D721Med (cell line): ENCODE data around the gene VDAC1.

Experiments used
- DNase-seq: peaks from one replicate; pipeline ENCODE4 v3.0.0; 2011; ENCODE audit warnings: low spot score; ENCODE audit not compliant: insufficient read length
- FAIRE-seq: peaks from 2 replicates; lab custom pipeline; 2011; peaks lifted over from hg19 to GRCh38; lab: Jason Lieb, UNC
- TF ChIP-seq, protein P1 (sequence below): IDR thresholded peaks from 2 replicates; pipeline ENCODE4 v1.5.1; 2012; ENCODE audit warnings: mild to moderate bottlenecking, control low read depth; ENCODE audit not compliant: insufficient read depth; ENCODE audit errors: missing control alignments

Gene VDAC1

GRCh38 chr5:134046801-134047686, 42.3 kb upstream of the VDAC1 start:
- no peak for DNase-seq
- no peak for FAIRE-seq

DNA sequence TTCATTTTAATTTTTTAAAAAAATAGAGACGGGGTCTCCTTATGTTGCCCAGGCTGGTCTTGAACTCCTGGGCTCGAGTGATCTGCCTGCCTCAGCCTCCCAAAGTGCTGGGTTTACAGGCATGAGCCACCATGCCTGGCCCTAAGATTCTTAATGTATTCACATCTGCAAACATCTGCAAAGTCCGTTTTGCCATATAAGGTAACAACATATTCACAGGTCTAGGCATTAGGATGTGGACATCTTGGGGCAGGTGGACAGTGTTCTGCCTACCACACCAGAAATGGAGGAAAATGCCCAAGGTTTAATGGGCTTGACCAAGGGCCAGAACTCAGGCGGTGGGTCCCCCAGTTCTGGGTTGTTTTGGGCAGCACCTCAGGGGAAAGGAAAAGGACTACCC, 41.6 kb upstream of the VDAC1 start:
- FAIRE-seq (no peak), DNase-seq (no peak)
- TF ChIP-seq, protein P1, sequence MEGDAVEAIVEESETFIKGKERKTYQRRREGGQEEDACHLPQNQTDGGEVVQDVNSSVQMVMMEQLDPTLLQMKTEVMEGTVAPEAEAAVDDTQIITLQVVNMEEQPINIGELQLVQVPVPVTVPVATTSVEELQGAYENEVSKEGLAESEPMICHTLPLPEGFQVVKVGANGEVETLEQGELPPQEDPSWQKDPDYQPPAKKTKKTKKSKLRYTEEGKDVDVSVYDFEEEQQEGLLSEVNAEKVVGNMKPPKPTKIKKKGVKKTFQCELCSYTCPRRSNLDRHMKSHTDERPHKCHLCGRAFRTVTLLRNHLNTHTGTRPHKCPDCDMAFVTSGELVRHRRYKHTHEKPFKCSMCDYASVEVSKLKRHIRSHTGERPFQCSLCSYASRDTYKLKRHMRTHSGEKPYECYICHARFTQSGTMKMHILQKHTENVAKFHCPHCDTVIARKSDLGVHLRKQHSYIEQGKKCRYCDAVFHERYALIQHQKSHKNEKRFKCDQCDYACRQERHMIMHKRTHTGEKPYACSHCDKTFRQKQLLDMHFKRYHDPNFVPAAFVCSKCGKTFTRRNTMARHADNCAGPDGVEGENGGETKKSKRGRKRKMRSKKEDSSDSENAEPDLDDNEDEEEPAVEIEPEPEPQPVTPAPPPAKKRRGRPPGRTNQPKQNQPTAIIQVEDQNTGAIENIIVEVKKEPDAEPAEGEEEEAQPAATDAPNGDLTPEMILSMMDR, result no peak

More at GRCh38 chr5:134046801-134047686, 42.3 kb upstream of the VDAC1 start:
- TF ChIP-seq, protein P1, result no peak

DNA sequence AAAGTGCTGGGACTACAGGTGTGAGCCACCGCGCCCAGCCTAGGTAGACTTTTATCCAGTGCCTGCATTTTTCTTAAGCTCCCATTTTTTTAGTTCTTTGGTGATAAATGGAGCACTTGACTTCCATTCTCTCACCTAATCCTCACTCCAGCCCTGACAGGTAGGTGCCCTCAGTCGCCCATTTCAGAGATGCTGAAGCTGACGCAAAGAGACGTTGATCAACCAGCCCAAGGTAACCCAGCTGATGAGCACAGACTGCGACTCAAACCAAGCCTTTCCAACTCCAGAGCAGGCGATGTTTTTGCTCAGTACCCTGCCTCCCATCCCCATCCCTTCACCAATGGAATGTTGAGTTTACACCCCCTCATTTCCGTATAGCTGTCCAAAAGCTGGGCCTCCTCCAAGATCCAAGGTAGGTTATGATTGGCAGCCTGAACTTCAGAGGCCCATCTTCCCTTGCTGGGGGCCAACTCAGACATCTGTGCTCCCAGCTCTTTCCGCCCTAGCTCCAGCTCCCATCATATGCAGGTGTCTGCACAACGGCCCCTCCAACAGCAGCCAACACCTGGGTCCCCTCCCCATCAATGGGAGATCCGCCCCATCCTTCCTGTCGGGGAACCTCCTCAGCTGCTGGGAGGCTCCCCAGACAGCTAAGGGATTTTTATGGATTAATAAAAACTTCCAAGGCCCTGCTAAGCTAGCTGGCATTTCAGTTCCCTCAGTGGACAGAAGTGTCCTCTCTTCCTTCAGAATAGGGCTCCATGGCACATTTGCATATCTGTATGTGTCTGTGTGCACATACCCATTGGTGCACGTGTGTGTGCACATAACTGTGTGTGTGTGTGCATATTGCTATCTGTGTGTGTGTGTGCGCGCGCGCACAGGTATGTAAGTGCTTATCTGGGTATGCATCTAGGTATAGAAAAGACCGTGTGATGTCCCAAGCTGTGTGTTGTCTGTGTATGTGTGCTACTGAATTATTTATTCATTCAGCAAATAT, 39.3 kb upstream of the VDAC1 start:
- TF ChIP-seq, protein P1, result no peak
- FAIRE-seq (no peak), DNase-seq (no peak)

- FAIRE-seq (no peak), DNase-seq (no peak)
- TF ChIP-seq, protein P1, result no peak
Measured at GRCh38 chr5:134041570-134042411, 37.0 kb upstream of the VDAC1 start.

DNA sequence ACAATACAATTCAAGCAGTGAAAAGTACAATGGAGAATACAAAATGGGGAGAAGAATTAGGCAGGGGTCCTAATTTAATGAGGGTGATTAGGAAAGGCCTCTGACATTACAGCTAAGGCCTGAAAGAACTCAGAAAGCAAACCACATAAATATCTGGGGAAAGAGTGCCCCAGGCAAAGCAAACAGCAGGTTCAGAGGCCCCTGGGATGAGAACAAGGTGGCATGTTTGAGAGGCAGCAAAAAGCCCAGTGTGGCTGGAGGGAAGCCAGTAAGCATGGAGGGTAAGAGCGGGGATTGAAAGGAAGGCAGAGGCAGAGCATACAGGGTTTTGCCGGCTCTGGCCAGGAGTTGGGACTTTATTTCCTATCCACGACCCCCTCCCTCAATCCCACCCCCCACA, 33.4 kb upstream of the VDAC1 start:
- no peak for FAIRE-seq
- TF ChIP-seq, protein P1, result no peak
- DNase-seq, result no peak

- no peak for FAIRE-seq
- TF ChIP-seq, protein P1, result no peak
- no peak for DNase-seq
Measured at GRCh38 chr5:134037160-134037559, 32.4 kb upstream of the VDAC1 start.
